ENCODE data around the gene DAO.

GRCh38 chr12:108857158-108857407 is 22.8 kb upstream of the DAO start:
- TF ChIP-seq CTCF (IDR thresholded peaks at IDR 0.05): no peak
- TF ChIP-seq EP300 (IDR thresholded peaks at IDR 0.05): no peak
- no peak for TF ChIP-seq POLR2A (IDR thresholded peaks at IDR 0.05)

Data from stomach (tissue), 4 donors.